ENCODE measurements around the gene TBCC.
"Not testable (repeated sequence)": the region's sequence is repeated elsewhere in the genome, so short reads cannot be mapped to it uniquely, and the experiment has no call there.

Gene TBCC

GRCh38 chr6:42745083-42745639 is 742 bp downstream of the TBCC start:
- DNase-seq = peak in 32 of 42 donors; percentile 6 to 49 (median 22)
- intact Hi-C loops (cut with DNase I) = no loop called here

- intact Hi-C loops (cut with DNase I) = no loop called here
- DNase-seq = peak in 12 of 42 donors; percentile 6 to 37 (median 22)
Measured at GRCh38 chr6:42744351-42744893, 1.5 kb downstream of the TBCC start.

- intact Hi-C loops (cut with DNase I) = no loop called here
- DNase-seq = no peak
Measured at GRCh38 chr6:42742116-42742894, 3.6 kb downstream of the TBCC start.

GRCh38 chr6:42740725-42741124 is 5.2 kb downstream of the TBCC start:
- intact Hi-C loops (cut with DNase I) = no loop called here
- DNase-seq = no peak

GRCh38 chr6:42735976-42736375 is 9.9 kb downstream of the TBCC start:
- no peak for DNase-seq
- intact Hi-C loops (cut with DNase I) = no loop called here

- DNase-seq; intact Hi-C loops (cut with DNase I): not testable (repeated sequence)
Measured at GRCh38 chr6:42733867-42734481, 11.9 kb downstream of the TBCC start.

- no peak for DNase-seq
- intact Hi-C loops (cut with DNase I) = loop anchor here (5.0 to 10.0 kb wide), 3 partner anchors 55 to 145 kb away; partner anchors contain the start of genes BICRAL and RPL7L1
Measured at GRCh38 chr6:42729731-42730130, 16.2 kb downstream of the TBCC start.

- intact Hi-C loops (cut with DNase I) = loop anchor here (5.0 to 10.0 kb wide), 3 partner anchors 57 to 147 kb away; partner anchors contain the start of genes BICRAL and RPL7L1
- DNase-seq = no peak
Measured at GRCh38 chr6:42727627-42728026, 18.3 kb downstream of the TBCC start.

- peak in 36 of 42 donors; percentile 4 to 63 (median 26) for DNase-seq
- intact Hi-C loops (cut with DNase I) = loop anchor here (5.0 to 10.0 kb wide), 3 partner anchors 58 to 148 kb away; partner anchors contain the start of genes BICRAL and RPL7L1
Measured at GRCh38 chr6:42727087-42727611, 18.8 kb downstream of the TBCC start.

- intact Hi-C loops (cut with DNase I) = loop anchor here (5.0 to 10.0 kb wide), 3 partner anchors 58 to 148 kb away; partner anchors contain the start of genes BICRAL and RPL7L1
- DNase-seq = peak; percentile 42 to 94 (median 79)
Measured at GRCh38 chr6:42726485-42727086, 19.3 kb downstream of the TBCC start.

GRCh38 chr6:42726026-42726425 is 19.9 kb downstream of the TBCC start:
- DNase-seq = no peak
- intact Hi-C loops (cut with DNase I) = loop anchor here (5.0 to 10.0 kb wide), 3 partner anchors 59 to 149 kb away; partner anchors contain the start of genes BICRAL and RPL7L1

GRCh38 chr6:42724825-42725224 is 21.1 kb downstream of the TBCC start:
- intact Hi-C loops (cut with DNase I) = loop anchor here (5.0 to 10.0 kb wide), 3 partner anchors 60 to 150 kb away; partner anchors contain the start of genes BICRAL and RPL7L1
- no peak for DNase-seq

GRCh38 chr6:42722497-42722896 is 23.4 kb downstream of the TBCC start, which contains the start of gene PRPH2:
Gene PRPH2 (minus strand): TSS chr6:42722597. CDS start chr6:42722334, 263 bp downstream.
- DNase-seq = no peak
- intact Hi-C loops (cut with DNase I) = loop anchor here (10.0 kb wide), 2 partner anchors 62 to 152 kb away; partner anchors contain the start of genes BICRAL and RPL7L1

- intact Hi-C loops (cut with DNase I) = loop anchor here (10.0 kb wide), 2 partner anchors 64 to 154 kb away; partner anchors contain the start of genes BICRAL and RPL7L1
- DNase-seq = no peak
Measured at GRCh38 chr6:42720739-42721138, 25.2 kb downstream of the TBCC start.

GRCh38 chr6:42715871-42716270 is 30.0 kb downstream of the TBCC start:
- intact Hi-C loops (cut with DNase I) = no loop called here
- no peak for DNase-seq

GRCh38 chr6:42714098-42714761 is 31.7 kb downstream of the TBCC start:
- intact Hi-C loops (cut with DNase I) = no loop called here
- DNase-seq = no peak

- intact Hi-C loops (cut with DNase I) = no loop called here
- DNase-seq = no peak
Measured at GRCh38 chr6:42711930-42712329, 34.0 kb downstream of the TBCC start.

GRCh38 chr6:42710316-42710715 is 35.6 kb downstream of the TBCC start:
- intact Hi-C loops (cut with DNase I) = no loop called here
- peak in 39 of 42 donors; percentile 14 to 75 (median 46) for DNase-seq
